HG02759 (cell line): Measurements from ENCODE around the gene VTCN1.
"Not testable (repeated sequence)": the region's sequence is repeated elsewhere in the genome, so short reads cannot be mapped to it uniquely, and the experiment has no call there.

Source experiments
- ATAC-seq: cut with Tn5 transposase; IDR thresholded peaks from one replicate; pipeline ENCODE4 v1.9.1; 2021; ENCODE audit warnings: mild to moderate bottlenecking, moderate library complexity; ENCODE audit not compliant: unreplicated experiment

The VTCN1 gene

DNA sequence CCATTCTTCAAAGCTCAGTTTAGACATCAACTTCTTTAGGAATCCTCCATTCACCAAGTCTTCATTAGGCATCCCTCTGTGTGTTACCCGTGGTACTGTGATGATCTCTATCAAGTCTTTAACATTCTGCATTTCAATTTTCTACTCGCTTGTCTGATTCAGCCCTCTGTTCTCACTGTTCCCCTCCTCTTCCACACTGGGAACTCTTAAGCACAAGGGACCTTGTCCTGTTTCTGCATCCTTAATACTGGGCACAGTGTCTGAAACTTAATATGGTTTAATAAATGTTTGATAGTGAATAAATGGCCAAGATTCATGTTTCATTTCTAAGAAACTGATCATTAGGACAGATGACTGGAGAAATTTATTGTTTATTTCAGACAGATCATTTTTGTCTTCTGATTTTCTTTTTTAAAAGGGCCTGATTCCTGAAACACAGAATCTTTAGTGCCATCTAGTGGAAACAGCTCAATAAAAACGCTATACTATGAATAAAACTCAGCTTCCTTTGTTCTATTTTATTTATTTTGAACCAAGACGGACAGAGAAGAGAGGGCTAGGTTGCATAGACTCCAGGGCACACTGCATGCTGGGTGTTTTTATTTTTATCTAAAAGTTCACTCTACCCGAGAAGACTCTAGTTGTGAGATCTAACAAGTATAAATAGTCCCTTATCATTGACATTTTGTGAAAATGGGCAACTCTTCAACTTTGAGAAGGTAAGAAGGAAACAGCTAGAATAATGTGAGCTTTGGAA is 82.2 kb downstream of the VTCN1 start:
- no peak for ATAC-seq

DNA sequence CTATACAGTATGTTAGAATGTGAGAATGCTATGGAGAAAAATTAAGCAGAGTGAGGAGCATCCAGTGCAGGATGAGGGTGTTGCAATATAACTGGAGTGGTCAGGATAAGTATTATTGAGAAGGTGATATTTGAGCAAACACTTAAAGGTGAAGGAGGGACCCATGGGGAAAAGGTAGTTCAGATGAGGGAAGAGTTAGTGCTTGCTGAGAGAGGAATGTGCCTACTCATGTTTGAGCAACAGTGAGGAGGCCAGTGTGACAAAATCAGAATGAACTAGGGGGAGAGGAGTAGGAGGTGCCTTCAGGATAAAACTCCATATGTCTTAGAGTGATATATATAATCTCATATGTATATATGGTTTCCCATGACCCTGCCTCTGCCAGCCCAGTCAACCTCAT is 82.9 kb downstream of the VTCN1 start:
- no peak for ATAC-seq

DNA sequence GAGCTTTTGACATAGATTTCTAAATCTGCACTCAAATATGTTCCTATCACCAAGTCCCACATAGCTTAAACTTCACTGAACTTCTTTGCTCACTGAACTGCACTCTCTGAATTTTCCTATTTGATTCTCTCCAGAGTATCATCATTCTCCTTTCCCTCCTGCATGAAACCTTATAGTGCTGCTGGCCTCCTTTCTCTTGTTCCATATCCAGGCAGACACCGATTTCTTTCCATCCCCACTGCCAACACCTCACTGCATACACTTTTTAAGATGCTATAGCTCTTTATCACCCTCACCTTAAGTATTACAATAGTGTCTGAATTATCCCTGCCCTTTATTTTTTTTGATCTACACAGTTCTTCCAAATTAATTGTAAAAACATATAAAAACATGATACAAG is 86.1 kb downstream of the VTCN1 start:
- ATAC-seq: no peak

GRCh38 chr1:117123274-117123673 is 87.5 kb downstream of the VTCN1 start:
- ATAC-seq: no peak

GRCh38 chr1:117122330-117123025 is 88.2 kb downstream of the VTCN1 start:
- no peak for ATAC-seq

- ATAC-seq: peak; percentile 93
Measured at GRCh38 chr1:117121589-117122329, 89.0 kb downstream of the VTCN1 start, which contains the start of gene TRIM45. Gene TRIM45 (minus strand): TSS chr1:117121749. CDS start chr1:117121201, 548 bp downstream.

DNA sequence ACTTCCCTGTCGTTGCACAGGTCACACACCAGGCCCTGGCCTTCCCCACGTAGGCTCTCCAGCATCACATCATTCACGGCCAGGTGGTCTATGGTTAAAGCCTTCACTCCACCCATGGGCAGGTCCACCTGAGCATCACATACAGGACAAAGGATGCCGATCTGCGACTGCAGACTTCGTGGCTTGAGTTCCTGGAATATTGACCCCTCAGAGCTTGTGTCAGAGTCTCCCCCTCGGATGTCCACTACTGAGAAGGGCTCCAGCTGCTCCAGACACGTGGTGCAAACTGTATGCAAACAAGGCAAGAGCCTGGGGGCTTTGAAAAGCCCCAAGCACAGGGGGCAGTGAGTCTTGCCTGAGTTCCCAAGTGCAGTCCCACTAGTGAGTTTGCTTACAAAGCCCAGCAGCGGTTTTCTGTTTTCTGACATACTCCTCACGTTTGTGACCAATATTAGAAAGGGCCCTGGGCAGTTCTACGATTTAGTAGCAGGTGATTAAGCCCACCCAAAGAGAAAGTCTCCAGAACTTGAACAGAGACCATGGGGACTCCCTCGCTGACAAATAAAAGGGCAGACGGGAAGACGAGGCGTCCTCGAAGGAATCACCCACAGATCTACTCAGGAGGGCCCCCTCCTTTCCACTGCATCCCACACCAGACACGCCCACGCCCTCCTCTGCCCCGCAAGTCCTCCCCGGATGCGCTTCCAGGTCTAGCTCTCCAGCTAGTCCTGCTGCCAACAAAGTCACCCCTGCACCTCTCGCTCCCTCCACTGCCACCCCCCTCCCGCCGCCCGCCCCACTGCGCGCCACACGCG is 89.7 kb downstream of the VTCN1 start:
- no peak for ATAC-seq

DNA sequence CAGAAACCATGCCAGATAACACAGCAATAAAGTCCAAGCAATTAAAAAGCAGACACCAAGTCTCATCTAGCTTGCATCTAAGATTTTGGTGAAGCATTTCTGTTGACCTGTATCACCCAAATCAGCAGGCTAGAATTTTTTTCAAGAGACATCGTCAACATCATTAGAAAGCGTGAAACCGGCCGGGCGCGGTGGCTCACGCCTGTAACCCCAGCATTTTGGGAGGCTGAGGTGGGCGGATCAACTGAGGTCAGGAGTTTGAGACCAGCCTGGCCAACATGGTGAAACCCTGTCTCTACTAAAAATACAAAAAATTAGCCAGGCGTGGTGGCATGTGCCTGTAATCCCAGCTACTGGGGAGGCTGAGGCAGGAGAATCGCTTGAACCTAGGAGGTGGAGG is 91.6 kb downstream of the VTCN1 start:
- ATAC-seq: not testable (repeated sequence)

- ATAC-seq: no peak
Measured at GRCh38 chr1:117118137-117118536, 92.6 kb downstream of the VTCN1 start.

DNA sequence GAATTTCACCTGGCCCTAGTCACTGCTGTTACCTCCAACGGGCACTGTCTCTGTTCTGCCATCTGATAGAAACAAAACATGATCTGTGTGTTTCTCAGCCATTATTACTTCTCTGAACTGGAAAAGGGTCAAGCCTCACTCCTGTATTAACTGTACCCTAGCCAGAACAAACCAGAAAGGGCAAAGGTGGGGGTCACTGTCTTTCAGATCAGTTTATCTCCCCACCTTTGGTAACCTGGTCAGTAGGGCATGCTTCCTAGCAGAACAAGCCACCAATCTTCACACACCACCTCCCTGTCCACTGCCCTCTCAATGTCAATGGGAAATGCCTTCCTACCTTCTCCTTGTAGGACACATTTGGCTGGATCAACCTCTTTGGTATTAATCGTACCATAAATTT is 93.0 kb downstream of the VTCN1 start:
- ATAC-seq: no peak

DNA sequence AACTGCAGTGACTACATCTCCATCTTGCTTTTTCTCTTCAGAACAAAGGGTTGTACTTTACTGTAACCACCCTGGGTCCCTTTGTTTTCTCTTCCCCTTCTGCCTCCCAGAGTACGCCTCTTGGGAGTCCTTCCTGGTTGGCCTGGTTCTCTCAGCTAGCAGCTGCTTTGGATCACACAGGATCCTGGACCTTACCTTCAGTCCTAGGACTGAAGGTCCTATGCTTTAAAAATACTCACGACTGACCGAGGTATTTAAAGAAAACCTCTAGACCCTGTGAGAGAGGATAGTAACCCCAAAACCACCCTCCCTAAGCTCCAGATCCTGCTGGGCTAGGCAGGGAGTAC is 94.0 kb downstream of the VTCN1 start:
- ATAC-seq: no peak

GRCh38 chr1:117116090-117116783 is 94.5 kb downstream of the VTCN1 start:
- no peak for ATAC-seq

- no peak for ATAC-seq
Measured at GRCh38 chr1:117114877-117115276, 95.8 kb downstream of the VTCN1 start.

- ATAC-seq: no peak
Measured at GRCh38 chr1:117113199-117113598, 97.5 kb downstream of the VTCN1 start.

DNA sequence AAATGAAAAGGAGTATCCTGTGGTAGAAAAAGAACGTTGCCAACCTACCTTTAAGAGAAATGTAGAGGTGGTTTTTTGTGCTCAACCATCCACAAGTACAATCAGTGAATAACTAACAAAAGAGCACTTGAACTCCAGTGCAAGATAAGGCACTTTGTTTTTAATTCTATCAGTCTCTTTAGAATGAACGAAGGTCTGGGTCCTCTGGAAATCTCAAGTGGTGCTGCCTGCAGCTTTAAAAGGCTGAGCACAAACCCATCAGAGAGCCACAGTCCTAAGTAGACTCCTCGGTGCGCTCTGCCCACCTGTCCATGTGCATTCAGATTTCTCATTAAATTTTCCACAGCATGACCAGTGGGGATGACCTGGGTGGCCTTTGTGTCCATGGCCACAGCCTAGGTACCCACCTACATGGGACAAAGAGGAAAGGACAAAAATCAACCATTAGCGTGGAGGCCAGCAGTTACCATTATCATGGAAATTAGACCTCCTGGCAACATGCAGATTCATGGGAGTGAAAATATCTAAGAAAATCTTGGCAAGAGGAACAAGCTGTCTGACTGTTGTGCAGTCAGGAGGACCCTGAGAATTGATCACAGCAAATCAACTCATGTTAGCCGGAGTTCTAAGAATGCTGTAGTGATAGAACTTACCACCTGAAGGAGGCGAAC is 98.5 kb downstream of the VTCN1 start:
- no peak for ATAC-seq

DNA sequence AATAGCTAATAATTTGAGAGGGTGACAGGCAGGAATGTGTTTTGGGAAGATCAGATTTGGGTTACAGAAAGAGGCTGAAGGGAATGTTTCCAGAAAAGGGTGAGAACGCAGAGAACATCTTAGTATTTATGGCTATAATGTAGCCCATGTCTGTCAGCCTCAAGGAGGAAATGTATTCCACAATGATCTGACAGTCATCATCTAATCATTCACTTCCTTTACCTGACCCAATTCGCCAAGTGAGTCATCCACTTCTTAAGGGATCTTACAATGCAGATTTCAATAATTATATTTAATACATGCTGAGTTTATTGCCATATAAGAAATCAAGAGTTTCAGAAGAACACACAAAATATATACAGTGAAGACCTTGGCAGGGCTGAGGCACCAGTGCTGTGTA is 100.0 kb downstream of the VTCN1 start:
- ATAC-seq: no peak

DNA sequence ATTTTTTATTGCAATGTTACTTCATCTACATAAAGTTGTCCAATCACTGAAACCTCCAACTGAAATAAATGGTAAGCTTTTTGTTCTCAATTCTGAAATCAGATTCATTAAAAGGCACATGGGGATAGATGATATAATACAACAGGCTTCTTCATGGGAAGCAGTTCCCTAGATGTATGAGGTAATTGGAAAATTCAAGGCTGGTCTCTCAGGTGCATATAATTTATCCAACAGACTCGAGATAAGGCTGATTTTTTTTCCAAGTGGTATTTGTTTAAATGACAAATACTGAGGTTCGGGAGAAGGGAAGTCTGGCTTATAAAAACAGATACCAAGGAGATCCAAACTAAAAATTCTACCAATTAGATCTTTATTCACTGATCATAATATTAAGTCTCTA is 103.4 kb downstream of the VTCN1 start:
- ATAC-seq: no peak

DNA sequence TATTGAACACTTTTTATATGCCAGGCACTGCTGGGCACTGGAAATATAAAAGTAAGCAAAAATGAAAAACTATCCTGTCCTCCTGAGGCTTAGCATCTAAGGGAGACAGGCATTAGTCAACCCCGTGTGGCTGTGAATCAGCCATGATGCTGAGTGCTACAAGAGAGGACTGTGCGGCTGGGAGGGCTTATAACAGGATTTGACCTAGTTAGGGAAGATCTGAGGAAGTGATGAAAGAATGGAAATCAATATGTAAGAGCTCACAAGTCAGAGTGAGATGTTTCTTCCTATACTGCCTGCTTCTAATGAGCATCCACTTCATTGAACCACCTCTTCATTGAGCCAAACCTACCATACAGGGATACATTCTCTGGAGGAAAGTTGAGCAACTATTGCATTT is 104.2 kb downstream of the VTCN1 start:
- ATAC-seq: no peak

DNA sequence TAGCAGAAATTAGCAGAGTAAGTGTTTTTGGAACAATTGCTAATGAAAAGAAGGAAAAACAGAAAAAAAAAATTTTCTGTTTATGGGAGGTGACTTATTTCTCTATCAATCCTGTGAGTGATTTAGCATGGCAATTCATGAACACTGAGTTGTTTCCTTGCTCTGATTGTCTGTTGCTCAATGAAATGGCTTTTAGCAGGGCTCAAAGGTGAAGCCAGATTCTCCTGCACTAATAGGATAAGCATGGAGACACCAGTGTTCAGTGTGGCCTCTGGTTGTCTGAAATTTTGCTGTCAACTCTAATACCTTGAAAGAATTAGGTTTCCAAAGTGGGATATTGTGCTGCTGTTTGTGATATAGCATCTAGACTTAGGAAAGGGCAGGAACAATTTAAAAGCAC is 105.0 kb downstream of the VTCN1 start:
- ATAC-seq: no peak

DNA sequence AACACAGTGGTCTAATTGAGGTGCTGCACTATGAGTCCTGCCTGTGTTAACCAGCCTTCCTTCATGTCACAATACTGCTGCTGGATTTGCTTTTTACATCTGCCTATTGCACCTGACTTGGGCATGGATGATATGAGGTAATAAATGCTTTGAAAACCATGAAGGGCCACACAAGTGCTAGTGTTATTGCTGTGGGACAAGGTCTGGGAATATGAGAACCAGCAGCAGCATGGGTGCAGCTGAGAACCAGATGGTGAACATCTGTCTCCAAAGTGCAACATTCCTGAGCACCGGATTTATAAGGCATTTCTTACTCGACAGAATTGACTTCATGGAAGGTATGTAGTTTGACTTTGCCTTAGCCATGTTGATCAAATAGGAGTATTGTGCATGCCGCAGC is 105.7 kb downstream of the VTCN1 start:
- ATAC-seq: no peak
